HFFc6 (cell line): Measurements from ENCODE around the gene LGALS1. TPM values are rescaled to one million over a fixed set of nuclear protein-coding genes. Genes with fewer than 3 reads are reported as not detected.

ENCODE experiments used
- DNase-seq: peaks from one replicate; pipeline ENCODE4 v3.0.0-alpha.2; 2018
- H3K27ac Mint-ChIP-seq: 2 replicates; pipeline ENCODE4 v1.8.0; 2020; ENCODE audit warnings: mild to moderate bottlenecking, mixed read lengths
- H3K27me3 Mint-ChIP-seq: 2 replicates; pipeline ENCODE4 v1.8.0; 2021; ENCODE audit warnings: mild to moderate bottlenecking, moderate library complexity, mixed read lengths; ENCODE audit not compliant: insufficient read depth
- H3K36me3 Mint-ChIP-seq: 2 replicates; pipeline ENCODE4 v1.8.0; 2021; ENCODE audit warnings: low read depth, mixed read lengths
- H3K4me1 Mint-ChIP-seq: 2 replicates; pipeline ENCODE4 v1.8.0; 2020; ENCODE audit warnings: low read depth, mixed read lengths
- H3K4me3 Mint-ChIP-seq: 2 replicates; pipeline ENCODE4 v1.8.0; 2020; ENCODE audit warnings: mild to moderate bottlenecking, moderate library complexity, mixed read lengths
- H3K9me3 Mint-ChIP-seq: 2 replicates; pipeline ENCODE4 v1.8.0; 2020; ENCODE audit warnings: mild to moderate bottlenecking, mixed read lengths
- total RNA-seq, 6 experiments: library from RNA; stranded (reverse); fragmentation: NEBNext Ultra II Directional; extraction: Animal tissue kit (Norgen Biotek cat#: 25700); gene quantifications; 2 replicates in 1 of 6; 3 replicates in 5 of 6; pipeline ENCODE4 v1.2.3, GENCODE V29; 2021
- TF ChIP-seq, protein P1 (sequence below): fragments of 200-600 bp; sonication (generic); IDR thresholded peaks from 2 replicates; pipeline ENCODE4 v1.5.0; 2021; ENCODE audit warnings: antibody characterized with exemption, mild to moderate bottlenecking

LGALS1 gene
- total RNA-seq, 6 experiments from 2014 or later, result 5,326 to 7,192 (median 6,673) TPM

GRCh38 chr22:37709445-37709765, 34.0 kb downstream of the LGALS1 start:
- TF ChIP-seq, protein P1, sequence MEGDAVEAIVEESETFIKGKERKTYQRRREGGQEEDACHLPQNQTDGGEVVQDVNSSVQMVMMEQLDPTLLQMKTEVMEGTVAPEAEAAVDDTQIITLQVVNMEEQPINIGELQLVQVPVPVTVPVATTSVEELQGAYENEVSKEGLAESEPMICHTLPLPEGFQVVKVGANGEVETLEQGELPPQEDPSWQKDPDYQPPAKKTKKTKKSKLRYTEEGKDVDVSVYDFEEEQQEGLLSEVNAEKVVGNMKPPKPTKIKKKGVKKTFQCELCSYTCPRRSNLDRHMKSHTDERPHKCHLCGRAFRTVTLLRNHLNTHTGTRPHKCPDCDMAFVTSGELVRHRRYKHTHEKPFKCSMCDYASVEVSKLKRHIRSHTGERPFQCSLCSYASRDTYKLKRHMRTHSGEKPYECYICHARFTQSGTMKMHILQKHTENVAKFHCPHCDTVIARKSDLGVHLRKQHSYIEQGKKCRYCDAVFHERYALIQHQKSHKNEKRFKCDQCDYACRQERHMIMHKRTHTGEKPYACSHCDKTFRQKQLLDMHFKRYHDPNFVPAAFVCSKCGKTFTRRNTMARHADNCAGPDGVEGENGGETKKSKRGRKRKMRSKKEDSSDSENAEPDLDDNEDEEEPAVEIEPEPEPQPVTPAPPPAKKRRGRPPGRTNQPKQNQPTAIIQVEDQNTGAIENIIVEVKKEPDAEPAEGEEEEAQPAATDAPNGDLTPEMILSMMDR, result no peak
- no peak overlapping the region for H3K4me3 Mint-ChIP-seq
- H3K4me1 Mint-ChIP-seq, result no peaks in the 10 kb centered on the region
- no peaks in the 10 kb centered on the region for H3K36me3 Mint-ChIP-seq
- H3K27me3 Mint-ChIP-seq, result peaks cover 5% of the 10 kb centered on the region; the same call in 1 of the 2 replicates
- no peak overlapping the region for H3K27ac Mint-ChIP-seq
- H3K9me3 Mint-ChIP-seq, result no peaks in the 10 kb centered on the region
- no peak for DNase-seq

- DNase-seq, result no peak
- no peaks in the 10 kb centered on the region for H3K9me3 Mint-ChIP-seq
- H3K4me3 Mint-ChIP-seq, result no peak overlapping the region
- H3K4me1 Mint-ChIP-seq, result no peaks in the 10 kb centered on the region
- no peak overlapping the region for H3K27ac Mint-ChIP-seq
- TF ChIP-seq, protein P1, result no peak
- no peaks in the 10 kb centered on the region for H3K36me3 Mint-ChIP-seq
- H3K27me3 Mint-ChIP-seq, result peaks cover 3% of the 10 kb centered on the region; the same call in 1 of the 2 replicates
Observed at GRCh38 chr22:37710675-37711074, 35.2 kb downstream of the LGALS1 start.

DNA sequence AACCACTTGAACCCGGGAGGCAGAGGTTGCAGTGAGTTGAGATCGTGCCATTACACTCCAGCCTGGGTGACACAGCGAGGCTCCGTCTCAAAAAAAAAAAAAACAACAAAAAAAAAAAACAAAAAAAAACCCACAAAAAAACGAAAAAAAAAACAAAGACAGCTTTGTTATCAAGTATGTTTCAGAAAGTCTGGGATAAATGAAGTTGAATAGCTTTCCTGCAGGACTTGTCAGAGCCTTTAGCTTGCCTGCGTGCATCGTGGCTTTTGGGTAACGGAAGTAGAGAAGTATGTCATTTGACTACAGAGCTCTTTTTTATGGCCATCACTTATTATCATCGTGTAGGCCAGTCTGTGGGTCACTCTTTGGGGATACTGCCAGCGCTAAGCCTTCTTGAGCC, 36.1 kb downstream of the LGALS1 start:
- Mint-ChIP-seq H3K27ac (no peak overlapping the region), H3K4me3 (no peak overlapping the region), H3K36me3 (no peaks in the 10 kb centered on the region), H3K9me3 (no peaks in the 10 kb centered on the region), H3K27me3 (peaks cover 4% of the 10 kb centered on the region), H3K4me1 (peaks cover 2% of the 10 kb centered on the region)
- DNase-seq, result no peak
- TF ChIP-seq, protein P1, result no peak

DNA sequence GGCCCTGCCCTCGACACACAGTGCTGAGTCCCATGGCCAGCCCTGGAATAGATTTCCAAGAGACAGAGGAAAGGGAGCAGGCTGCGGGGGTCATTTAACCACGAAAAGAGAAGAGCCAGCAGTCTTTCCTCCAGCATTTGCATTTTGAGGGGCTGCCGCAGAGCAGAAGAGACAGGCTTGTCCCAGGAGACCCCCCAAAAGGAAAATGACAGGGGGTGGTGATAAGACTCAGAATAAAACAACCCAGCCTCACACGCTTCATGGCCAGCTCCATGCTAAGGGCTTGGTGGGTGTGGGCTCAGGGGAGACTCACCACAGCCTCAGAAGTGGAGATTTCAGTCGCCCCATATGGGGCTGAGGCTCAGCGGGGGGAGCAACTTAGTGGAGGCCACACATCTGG, 38.3 kb downstream of the LGALS1 start:
- H3K27ac Mint-ChIP-seq, result no peak overlapping the region
- no peaks in the 10 kb centered on the region for H3K9me3 Mint-ChIP-seq
- TF ChIP-seq, protein P1, result no peak
- peaks cover 8% of the 10 kb centered on the region for H3K27me3 Mint-ChIP-seq
- no peak for DNase-seq
- H3K36me3 Mint-ChIP-seq, result no peaks in the 10 kb centered on the region
- H3K4me3 Mint-ChIP-seq, result no peak overlapping the region
- peaks cover 10% of the 10 kb centered on the region for H3K4me1 Mint-ChIP-seq

GRCh38 chr22:37714634-37715033, 39.2 kb downstream of the LGALS1 start:
- Mint-ChIP-seq H3K27me3 (peaks cover 8% of the 10 kb centered on the region), H3K36me3 (no peaks in the 10 kb centered on the region), H3K9me3 (no peaks in the 10 kb centered on the region), H3K27ac (no peak overlapping the region), H3K4me1 (peaks cover 10% of the 10 kb centered on the region), H3K4me3 (no peak overlapping the region)
- no peak for DNase-seq
- TF ChIP-seq, protein P1, result no peak

DNA sequence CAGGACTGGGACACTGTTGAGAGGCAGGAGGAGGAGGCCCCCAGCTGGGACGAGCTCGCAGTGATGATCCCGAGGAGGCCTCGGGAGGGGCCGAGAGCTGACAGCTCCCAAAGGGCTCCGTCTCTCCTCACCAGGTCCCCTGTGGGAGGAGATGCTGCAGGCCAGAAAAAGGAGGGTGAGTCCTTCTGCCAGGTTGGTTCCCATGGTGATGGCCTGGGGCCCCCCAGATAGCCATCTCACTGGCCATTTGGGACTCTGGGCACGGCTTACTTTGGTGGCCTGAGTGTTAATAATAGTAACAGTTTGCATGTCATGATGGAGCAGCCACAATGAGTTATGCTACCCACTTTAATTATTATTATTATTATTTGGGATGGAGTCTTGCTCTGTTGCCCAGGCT, 40.3 kb downstream of the LGALS1 start:
- H3K27ac Mint-ChIP-seq, result no peak overlapping the region
- no peak overlapping the region for H3K4me3 Mint-ChIP-seq

More for the DNA sequence above, 40.3 kb downstream of the LGALS1 start:
- TF ChIP-seq, protein P1, result no peak
- no peaks in the 10 kb centered on the region for H3K9me3 Mint-ChIP-seq
- H3K4me1 Mint-ChIP-seq, result peaks cover 10% of the 10 kb centered on the region
- peaks cover 10% of the 10 kb centered on the region for H3K27me3 Mint-ChIP-seq
- no peaks in the 10 kb centered on the region for H3K36me3 Mint-ChIP-seq
- DNase-seq, result no peak
